NT2/D1 (cell line): ENCODE measurements around the gene COL1A2.

Source experiments
- SUZ12 ChIP-seq: IDR thresholded peaks from 2 replicates; pipeline ENCODE4 v1.6.1; 2011; ENCODE audit not compliant: insufficient read length, insufficient read depth; ENCODE audit errors: extremely low read depth
- ZNF274 ChIP-seq: IDR thresholded peaks from 2 replicates; pipeline ENCODE4 v1.6.1; 2011; ENCODE audit warnings: mild to moderate bottlenecking, low read depth, low read length

DNA sequence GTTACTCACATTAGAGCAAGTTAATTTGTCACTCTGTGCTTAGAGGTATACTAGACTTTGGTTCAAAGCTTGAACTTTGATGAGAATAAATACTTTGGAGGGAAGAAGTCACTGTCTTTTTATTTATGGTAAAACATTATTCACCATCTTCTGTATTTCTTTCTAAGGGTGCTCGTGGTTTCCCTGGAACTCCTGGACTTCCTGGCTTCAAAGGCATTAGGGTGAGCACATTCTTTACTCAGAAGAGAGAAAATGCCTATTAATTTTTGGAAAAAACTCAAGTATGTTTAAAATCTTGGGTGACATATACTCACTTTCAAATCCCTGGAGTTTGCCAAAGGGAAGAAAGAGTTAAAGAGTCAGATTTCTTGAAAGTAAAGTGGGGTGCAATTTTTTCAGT, 10.8 kb downstream of the COL1A2 start:
- TF ChIP-seq ZNF274: no peak
- TF ChIP-seq SUZ12: no peak
